Smooth muscle cell (in vitro differentiated cells): Measurements from ENCODE around the gene SYTL1. TPM values are rescaled to one million over a fixed set of nuclear protein-coding genes. Genes with fewer than 3 reads are reported as not detected.
"Not testable (repeated sequence)": the region's sequence is repeated elsewhere in the genome, so short reads cannot be mapped to it uniquely, and the experiment has no call there.

ENCODE experiments used
- DNase-seq: peaks from one replicate; lab custom pipeline; 2025; ENCODE audit not compliant: unreplicated experiment; lab: John Stamatoyannopoulos, UW
- H2AFZ ChIP-seq: fragments of 200-600 bp; sonication (generic); 2 replicates; pipeline ENCODE4 v1.6.0; 2016; ENCODE audit warnings: antibody characterized with exemption, low read depth, mild to moderate bottlenecking
- H3F3A ChIP-seq: fragments of 200-600 bp; sonication (generic); 2 replicates; pipeline ENCODE4 v1.6.0; 2017; ENCODE audit warnings: antibody characterized with exemption, low read depth
- H3K27ac ChIP-seq: fragments of 200-600 bp; sonication (generic); 2 replicates; pipeline ENCODE4 v1.5.1; 2016; ENCODE audit warnings: low read depth, mild to moderate bottlenecking
- H3K27me3 ChIP-seq: fragments of 200-600 bp; sonication (generic); 2 replicates; pipeline ENCODE4 v1.6.1; 2016; ENCODE audit warnings: low read depth, mild to moderate bottlenecking
- H3K36me3 ChIP-seq: fragments of 200-600 bp; sonication (generic); 2 replicates; pipeline ENCODE4 v1.5.1; 2016; ENCODE audit warnings: low read depth
- H3K4me1 ChIP-seq: fragments of 200-600 bp; sonication (generic); 2 replicates; pipeline ENCODE4 v1.5.1; 2016; ENCODE audit warnings: low read depth
- H3K4me2 ChIP-seq: fragments of 200-600 bp; sonication (generic); 2 replicates; pipeline ENCODE4 v1.6.0; 2016; ENCODE audit warnings: mild to moderate bottlenecking
- H3K4me3 ChIP-seq: fragments of 200-600 bp; sonication (generic); 2 replicates; pipeline ENCODE4 v1.5.1; 2016; ENCODE audit warnings: mild to moderate bottlenecking
- H3K79me2 ChIP-seq: fragments of 200-600 bp; sonication (generic); 2 replicates; pipeline ENCODE4 v1.6.0; 2016; ENCODE audit warnings: low read depth, mild to moderate bottlenecking
- H3K9ac ChIP-seq: fragments of 200-600 bp; sonication (generic); 2 replicates; pipeline ENCODE4 v1.6.0; 2016; ENCODE audit warnings: low read depth
- H3K9me3 ChIP-seq: fragments of 200-600 bp; sonication (generic); replicated peaks from 2 replicates; pipeline ENCODE4 v1.5.1; 2016; ENCODE audit warnings: low read depth
- H4K20me1 ChIP-seq: fragments of 200-600 bp; sonication (generic); 2 replicates; pipeline ENCODE4 v1.6.0; 2016; ENCODE audit warnings: low read depth
- WGBS: methylation state at CpG from one replicate; pipeline ENCODE4 v1.1.7; 2016; ENCODE audit warnings: low lambda C conversion rate; 5-methylcytosine and 5-hydroxymethylcytosine counted together
- polyA plus RNA-seq: library from polyadenylated mRNA; unstranded; fragments of >200 nt; fragmentation: Nextera tagmentation; extraction: Ambion mirVana; gene quantifications from 2 replicates; pipeline ENCODE4 v1.2.1, GENCODE V29; 2016
- total RNA-seq: library from RNA; depleted of rRNA; stranded (reverse); fragments of >200 nt; gene quantifications from 2 replicates; pipeline ENCODE4 v1.2.3, GENCODE V29; 2014
- TF ChIP-seq, protein P1 (sequence below): fragments of 200-600 bp; sonication (generic); IDR thresholded peaks from 2 replicates; pipeline ENCODE4 v1.5.1; 2017; ENCODE audit warnings: borderline replicate concordance, mild to moderate bottlenecking, antibody characterized with exemption; ENCODE audit not compliant: insufficient read depth, poor library complexity, severe bottlenecking

SYTL1 gene
- total and polyA plus RNA-seq, 2 experiments from 2014 or later = 14.2 to 16.5 TPM

DNA sequence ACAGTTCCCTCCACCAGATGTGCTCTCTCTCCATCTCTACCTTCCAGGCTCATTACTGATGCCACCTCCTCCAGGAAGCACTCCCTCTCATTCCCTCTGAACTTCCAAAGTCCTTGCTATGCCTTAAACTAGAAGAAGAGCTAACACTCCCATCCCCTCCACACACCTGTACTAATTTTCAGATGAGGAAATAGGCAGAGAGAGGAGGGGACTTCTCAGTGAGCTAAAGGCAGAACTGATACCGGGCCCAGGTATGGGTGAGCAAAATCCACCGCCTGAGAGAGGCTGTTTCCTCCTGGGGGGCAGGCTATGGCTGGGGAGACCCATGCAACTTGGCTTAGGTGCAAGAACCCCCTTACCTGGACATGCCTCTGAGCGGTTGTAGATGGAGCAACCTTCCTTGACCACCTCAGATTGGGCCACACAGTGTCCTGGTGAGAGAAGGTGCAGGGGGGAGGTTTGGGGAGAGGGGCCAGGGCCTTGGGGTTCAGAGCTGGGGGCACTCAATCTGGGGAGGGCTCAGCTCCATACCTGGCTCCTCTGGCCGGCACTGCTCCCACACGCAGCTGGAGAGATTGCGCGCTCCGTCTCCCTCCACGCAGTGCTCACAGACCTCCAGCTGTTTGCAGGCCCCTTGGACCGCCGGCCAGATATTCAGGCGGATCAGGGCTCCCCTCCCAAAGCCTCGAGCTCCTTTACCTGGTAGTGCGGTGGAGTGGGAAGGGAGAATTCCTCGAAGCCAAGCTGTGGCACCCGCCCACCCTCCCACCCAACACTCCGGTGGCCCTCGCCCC is 40.3 kb downstream of the SYTL1 start:
- H3K4me1 ChIP-seq = no peaks in the 10 kb centered on the region
- 83% methylated on average over 14 of the region's 18 CpGs for WGBS

DNA sequence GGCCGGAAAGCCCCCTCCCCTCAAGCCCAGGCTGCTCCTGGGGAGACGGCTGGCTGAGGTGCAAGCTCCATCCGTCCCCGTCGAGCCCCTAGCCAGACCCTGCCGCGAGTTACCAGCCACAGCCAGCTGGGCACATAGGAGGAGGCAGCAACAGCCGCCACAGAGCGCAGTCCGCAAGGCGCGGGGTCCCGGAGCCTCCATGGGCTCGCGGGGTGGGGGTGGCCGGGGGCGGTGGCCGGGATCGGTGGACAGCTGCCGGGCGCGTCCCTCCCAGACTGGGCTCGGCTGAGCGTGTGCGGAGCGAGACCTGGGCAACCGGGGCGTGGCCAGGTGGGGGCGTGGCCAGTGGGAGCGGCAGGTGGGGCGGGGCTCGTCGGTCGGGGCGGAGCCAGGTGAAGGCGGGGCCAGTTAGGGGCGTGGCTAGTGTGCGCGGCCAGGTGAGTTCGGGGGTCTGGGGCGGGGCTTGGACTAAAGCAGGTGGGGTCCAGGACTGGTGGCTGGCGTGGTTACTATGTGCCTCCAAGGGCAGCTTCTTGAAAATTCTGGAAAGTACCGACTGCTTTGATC is 41.3 kb downstream of the SYTL1 start, which contains the start of gene CD164L2:
TSS of gene CD164L2 (minus strand) at position 295 of the 567 bp plus-strand sequence. CDS start at position 201, 94 bp downstream.
- no peak within 1 kb of the TSS for H2AFZ ChIP-seq
- TF ChIP-seq, protein P1, sequence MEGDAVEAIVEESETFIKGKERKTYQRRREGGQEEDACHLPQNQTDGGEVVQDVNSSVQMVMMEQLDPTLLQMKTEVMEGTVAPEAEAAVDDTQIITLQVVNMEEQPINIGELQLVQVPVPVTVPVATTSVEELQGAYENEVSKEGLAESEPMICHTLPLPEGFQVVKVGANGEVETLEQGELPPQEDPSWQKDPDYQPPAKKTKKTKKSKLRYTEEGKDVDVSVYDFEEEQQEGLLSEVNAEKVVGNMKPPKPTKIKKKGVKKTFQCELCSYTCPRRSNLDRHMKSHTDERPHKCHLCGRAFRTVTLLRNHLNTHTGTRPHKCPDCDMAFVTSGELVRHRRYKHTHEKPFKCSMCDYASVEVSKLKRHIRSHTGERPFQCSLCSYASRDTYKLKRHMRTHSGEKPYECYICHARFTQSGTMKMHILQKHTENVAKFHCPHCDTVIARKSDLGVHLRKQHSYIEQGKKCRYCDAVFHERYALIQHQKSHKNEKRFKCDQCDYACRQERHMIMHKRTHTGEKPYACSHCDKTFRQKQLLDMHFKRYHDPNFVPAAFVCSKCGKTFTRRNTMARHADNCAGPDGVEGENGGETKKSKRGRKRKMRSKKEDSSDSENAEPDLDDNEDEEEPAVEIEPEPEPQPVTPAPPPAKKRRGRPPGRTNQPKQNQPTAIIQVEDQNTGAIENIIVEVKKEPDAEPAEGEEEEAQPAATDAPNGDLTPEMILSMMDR = no peak
- 7% methylated on average over 42 of the region's 43 CpGs for WGBS

More for the DNA sequence above, 40.3 kb downstream of the SYTL1 start:
- no peaks in the 10 kb centered on the region for H3K27me3 ChIP-seq
- H3K9me3 ChIP-seq = no peaks in the 10 kb centered on the region
- no peak overlapping the region for H3K27ac ChIP-seq
- H3K79me2 ChIP-seq = no peaks in the 10 kb centered on the region
- no peak overlapping the region for H3K4me3 ChIP-seq
- no peak overlapping the region for H3K4me2 ChIP-seq
- H3K36me3 ChIP-seq = no peaks in the 10 kb centered on the region
- no peaks in the 10 kb centered on the region for H3F3A ChIP-seq
- no peak overlapping the region for H3K9ac ChIP-seq
- no peak overlapping the region for H2AFZ ChIP-seq
- DNase-seq = no peak
- no peaks in the 10 kb centered on the region for H4K20me1 ChIP-seq
- TF ChIP-seq, protein P1 = no peak

DNA sequence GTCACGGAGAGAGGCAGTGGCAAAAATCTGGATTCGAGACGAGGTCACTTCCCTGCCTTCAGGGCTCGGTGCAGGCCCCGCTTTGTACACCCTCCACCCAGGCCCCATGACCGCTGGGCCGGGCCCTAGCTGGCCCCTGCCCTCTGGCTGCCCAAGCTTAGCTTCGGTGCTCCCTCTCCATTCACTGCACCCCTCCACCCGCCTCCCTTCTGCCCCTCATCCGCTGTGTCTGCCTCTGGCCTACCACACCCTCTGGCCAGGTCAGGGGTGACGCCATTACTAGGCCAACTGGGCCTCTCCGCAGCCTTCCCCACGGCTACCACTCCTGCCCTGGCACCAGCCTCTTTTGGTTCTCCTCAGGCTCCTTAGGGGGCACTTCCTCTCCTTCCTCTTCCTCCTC is 41.8 kb downstream of the SYTL1 start:
- no peak overlapping the region for H3K4me2 ChIP-seq
- no peak overlapping the region for H3K4me3 ChIP-seq
- no peaks in the 10 kb centered on the region for H3K9me3 ChIP-seq
- H3K79me2 ChIP-seq = no peaks in the 10 kb centered on the region
- no peaks in the 10 kb centered on the region for H3K27me3 ChIP-seq
- no peaks in the 10 kb centered on the region for H4K20me1 ChIP-seq
- H3K4me1 ChIP-seq = no peaks in the 10 kb centered on the region
- DNase-seq = no peak
- no peak overlapping the region for H3K9ac ChIP-seq
- H3K36me3 ChIP-seq = no peaks in the 10 kb centered on the region
- H2AFZ ChIP-seq = no peak overlapping the region
- no peak overlapping the region for H3K27ac ChIP-seq
- TF ChIP-seq, protein P1 = no peak
- no peaks in the 10 kb centered on the region for H3F3A ChIP-seq
- 90% methylated on average over 12 of the region's 13 CpGs for WGBS

More for the DNA sequence above, 41.3 kb downstream of the SYTL1 start, which contains the start of gene CD164L2:
- Histone ChIP-seq H3K27me3 (no peaks in the 10 kb centered on the region), H3K9me3 (no peaks in the 10 kb centered on the region), H3K79me2 (no peaks in the 10 kb centered on the region), H4K20me1 (no peaks in the 10 kb centered on the region), H3F3A (no peaks in the 10 kb centered on the region), H3K36me3 (no peaks in the 10 kb centered on the region), H3K27ac (no peak within 1 kb of the TSS), H3K4me1 (no peaks in the 10 kb centered on the region), H3K4me3 (peak within 1 kb of the TSS; percentile 32), H3K9ac (no peak within 1 kb of the TSS), H3K4me2 (peak within 1 kb of the TSS; percentile 77)
- no peak for DNase-seq

DNA sequence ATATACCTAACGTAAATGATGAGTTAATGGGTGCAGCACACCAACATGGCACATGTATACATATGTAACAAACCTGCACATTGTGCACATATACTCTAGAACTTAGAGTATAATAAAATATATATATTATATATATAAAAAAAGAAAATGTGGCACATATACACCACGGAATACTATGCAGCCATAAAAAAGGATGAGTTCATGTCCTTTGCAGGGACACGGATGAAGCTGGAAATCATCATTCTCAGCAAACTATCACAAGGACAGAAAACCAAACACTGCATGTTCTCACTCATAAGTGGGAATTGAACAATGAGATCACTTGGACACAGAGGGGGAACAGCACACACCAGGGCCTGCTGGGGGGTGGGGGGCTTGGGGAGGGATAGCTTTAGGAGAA is 43.0 kb downstream of the SYTL1 start:
- H4K20me1 ChIP-seq, H3K27me3 ChIP-seq, H3F3A ChIP-seq, H3K4me1 ChIP-seq, H3K4me2 ChIP-seq, H3K9ac ChIP-seq, H3K9me3 ChIP-seq, H3K4me3 ChIP-seq, H3K36me3 ChIP-seq, DNase-seq, H2AFZ ChIP-seq, H3K27ac ChIP-seq, H3K79me2 ChIP-seq: not testable (repeated sequence)
- 89% methylated on average over 3 of the region's 3 CpGs for WGBS
